ENCODE results near the gene H2BW1.
"Not testable (repeated sequence)": the region's sequence is repeated elsewhere in the genome, so short reads cannot be mapped to it uniquely, and the experiment has no call there.

Gene H2BW1

DNA sequence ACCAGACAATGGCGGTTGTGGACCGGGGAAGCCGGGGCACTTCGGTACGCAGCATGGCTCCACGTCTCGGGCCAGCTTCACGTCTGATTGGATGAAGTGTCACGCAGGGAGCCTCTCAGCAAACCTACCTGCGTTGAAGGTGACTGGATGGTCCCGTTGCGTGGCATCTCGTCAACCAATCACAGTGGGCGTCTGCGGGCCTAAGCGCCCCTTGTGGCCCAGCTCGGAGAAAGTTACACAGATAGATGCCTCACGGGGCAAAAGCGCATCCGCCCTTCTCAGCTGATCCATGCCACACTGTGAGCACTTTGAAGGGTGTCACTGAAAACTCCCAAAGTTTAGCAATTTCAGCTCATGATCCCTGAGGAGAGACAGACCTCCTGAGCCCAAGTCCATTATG, at the start of gene H2BW1:
Gene H2BW1 (minus strand): TSS at position 103 of the 400 bp plus-strand sequence. CDS start 132 bp downstream, outside the sequence.
- no peak for DNase-seq (ENCODE audit: low read depth in 2 of 2)

- not testable (repeated sequence) for DNase-seq (ENCODE audit: low read depth in 2 of 2)
Observed at GRCh38 chrX:104062636-104063035, 49.1 kb upstream of the H2BW1 start.

- DNase-seq (ENCODE audit: low read depth in 2 of 2), result not testable (repeated sequence)
Observed at GRCh38 chrX:104054956-104055355, 41.4 kb upstream of the H2BW1 start.

DNA sequence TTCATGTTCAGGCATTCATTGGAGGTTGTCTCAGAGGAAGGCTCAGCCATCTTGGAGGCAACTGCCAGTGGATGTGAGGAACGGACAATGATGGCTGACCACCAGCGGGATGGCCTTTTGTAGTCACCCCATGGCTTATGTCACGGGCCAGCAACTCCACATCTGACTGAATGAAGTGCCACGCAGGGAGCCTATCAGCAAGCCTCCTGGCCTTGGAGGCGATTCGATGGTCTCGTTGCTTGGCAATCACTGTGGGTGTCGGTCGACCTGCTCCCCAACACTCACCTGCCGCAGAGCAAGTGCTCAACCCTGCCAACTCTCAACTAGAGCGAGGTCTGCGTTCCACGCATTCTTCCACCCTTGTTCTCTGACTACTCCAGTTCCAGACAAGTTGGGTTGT, 33.7 kb upstream of the H2BW1 start:
- DNase-seq (ENCODE audit: low read depth in 2 of 2), result no peak

GRCh38 chrX:104045642-104046041, 32.1 kb upstream of the H2BW1 start:
- DNase-seq (ENCODE audit: low read depth in 2 of 2), result no peak

- no peak for DNase-seq (ENCODE audit: low read depth in 2 of 2)
Observed at GRCh38 chrX:104041003-104041402, 27.5 kb upstream of the H2BW1 start.

DNA sequence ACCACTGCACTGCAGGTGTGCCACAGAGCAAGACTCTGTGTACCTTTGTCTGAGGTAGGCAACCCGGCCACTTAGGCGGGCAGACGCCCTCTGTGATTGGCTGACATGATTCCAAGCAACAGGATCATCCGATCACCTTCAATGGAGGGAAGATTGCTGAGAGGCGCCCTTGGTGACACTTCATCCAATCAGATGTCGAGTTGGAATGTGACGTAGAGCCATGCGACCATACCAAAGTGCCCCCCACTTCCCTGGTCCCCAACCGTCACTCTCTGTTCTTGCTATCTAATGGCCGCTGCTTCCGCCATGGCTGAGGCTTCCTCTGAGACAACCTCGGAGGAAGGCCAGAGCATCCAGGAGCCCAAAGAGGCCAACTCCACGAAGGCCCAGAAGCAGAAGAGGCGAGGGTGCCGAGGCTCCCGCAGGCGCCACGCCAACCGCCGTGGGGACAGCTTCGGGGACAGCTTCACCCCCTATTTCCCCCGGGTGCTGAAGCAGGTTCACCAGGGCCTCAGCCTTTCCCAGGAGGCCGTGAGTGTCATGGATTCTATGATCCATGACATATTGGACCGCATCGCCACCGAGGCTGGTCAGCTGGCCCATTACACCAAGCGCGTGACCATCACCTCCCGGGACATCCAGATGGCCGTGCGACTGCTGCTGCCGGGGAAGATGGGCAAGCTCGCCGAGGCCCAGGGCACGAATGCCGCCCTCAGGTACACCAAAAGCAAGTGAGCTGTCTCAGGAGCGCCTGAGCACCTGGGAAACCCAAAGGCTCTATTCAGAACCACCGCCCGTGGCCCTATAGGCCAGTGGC, 26.4 kb upstream of the H2BW1 start, which contains the start of gene H2BW2:
Gene H2BW2 (plus strand): TSS at position 268 of the 817 bp plus-strand sequence. CDS start 39 bp downstream, at position 307.
- DNase-seq (ENCODE audit: low read depth in 2 of 2), result no peak

DNA sequence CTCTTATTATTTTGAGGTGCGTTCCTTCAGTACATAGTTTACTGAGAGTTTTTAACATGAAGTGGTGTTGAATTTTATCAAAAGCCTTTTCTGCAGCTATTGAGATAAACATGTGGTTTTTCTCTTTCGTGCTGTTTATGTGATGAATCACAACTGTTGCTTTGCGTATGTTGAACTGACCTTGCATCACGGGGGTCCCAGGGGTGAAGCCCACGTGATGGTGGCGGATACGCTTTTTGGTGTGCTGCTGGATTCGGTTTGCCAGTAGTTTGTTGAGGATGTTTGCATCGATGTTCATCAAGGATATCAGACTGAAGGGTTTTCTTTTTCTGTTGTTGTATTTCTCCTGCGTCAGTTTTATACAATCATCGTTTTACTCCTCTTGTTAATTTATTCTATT, 4.6 kb upstream of the H2BW1 start:
- no peak for DNase-seq (ENCODE audit: low read depth in 2 of 2)

DNA sequence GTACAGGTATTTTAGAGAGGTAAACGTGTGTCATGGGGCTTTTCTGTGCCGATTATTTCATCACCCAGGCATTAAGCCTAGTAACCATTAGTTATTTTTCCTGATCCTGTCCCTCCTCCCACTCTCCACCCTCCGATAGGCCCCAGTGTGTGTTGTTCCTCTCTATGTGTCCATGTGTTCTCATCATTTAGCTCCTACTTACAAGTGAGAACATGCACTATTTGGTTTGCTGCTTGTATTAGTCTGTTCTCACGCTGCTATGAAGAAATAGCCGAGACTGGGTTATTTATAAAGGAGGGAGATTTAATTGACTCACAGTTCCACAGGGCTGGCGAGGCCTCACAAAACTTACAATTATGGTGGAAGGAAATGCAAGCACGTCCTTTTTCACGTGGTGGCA, 2.1 kb upstream of the H2BW1 start:
- not testable (repeated sequence) for DNase-seq (ENCODE audit: low read depth in 2 of 2)

- no peak for DNase-seq (ENCODE audit: low read depth in 2 of 2)
Observed at GRCh38 chrX:104013158-104013557, 350 bp downstream of the H2BW1 start.

DNA sequence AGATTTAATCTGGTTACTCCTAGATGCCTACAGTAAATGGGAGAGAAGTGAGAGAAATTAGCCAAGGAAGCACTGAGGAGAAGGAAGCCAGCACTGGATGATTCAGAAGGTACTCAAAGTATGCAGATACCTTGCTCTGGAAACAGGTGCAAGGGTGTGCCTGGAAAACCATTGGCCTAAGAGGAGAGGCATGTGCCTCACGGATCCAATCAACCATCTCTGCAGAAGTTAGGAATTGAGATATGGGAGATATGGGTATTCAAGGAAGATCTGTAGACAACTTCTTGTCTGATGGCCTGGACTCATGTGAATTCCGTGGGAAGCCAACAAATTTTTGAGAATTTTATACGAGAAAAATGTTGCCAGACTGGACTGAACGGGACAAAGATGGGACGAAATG, 4.7 kb downstream of the H2BW1 start:
- DNase-seq (ENCODE audit: low read depth in 2 of 2), result no peak

- DNase-seq (ENCODE audit: low read depth in 2 of 2), result no peak
Observed at GRCh38 chrX:103999234-103999633, 14.3 kb downstream of the H2BW1 start.

- not testable (repeated sequence) for DNase-seq (ENCODE audit: low read depth in 2 of 2)
Observed at GRCh38 chrX:103983508-103983907, 30.0 kb downstream of the H2BW1 start.

GRCh38 chrX:103962411-103963278, 50.9 kb downstream of the H2BW1 start, which contains the start of gene TMSB15B:
TMSB15B (plus strand) TSS chrX:103962627.
- not testable (repeated sequence) for DNase-seq (ENCODE audit: low read depth in 2 of 2)

Data from activated CD8-positive, alpha-beta memory T cell treated with anti-CD3 and anti-CD28 coated beads for 4 hours (primary cell).